NCI-H146 (cell line): ENCODE measurements around the gene CES4A.
"Not testable (repeated sequence)": the region's sequence is repeated elsewhere in the genome, so short reads cannot be mapped to it uniquely, and the experiment has no call there.

Experiments
- DNase-seq: peaks from one replicate; lab custom pipeline; 2025; lab: John Stamatoyannopoulos, UW

Gene CES4A

GRCh38 chr16:66956154-66956457 lies 32.3 kb upstream of the CES4A start:
- not testable (repeated sequence) for DNase-seq

- no peak for DNase-seq
These were observed 29.3 kb upstream of the CES4A start for GRCh38 chr16:66958857-66959703.

GRCh38 chr16:66959704-66960161 lies 28.7 kb upstream of the CES4A start:
- no peak for DNase-seq

- DNase-seq, result no peak
These were observed 28.1 kb upstream of the CES4A start for GRCh38 chr16:66960270-66960669.

GRCh38 chr16:66961065-66961744 lies 27.2 kb upstream of the CES4A start, which contains the start of gene CES3:
Gene CES3 (plus strand): TSS chr16:66961266. CDS start chr16:66961308, 42 bp downstream.
- DNase-seq, result peak; percentile 65

GRCh38 chr16:66961914-66962313 lies 26.5 kb upstream of the CES4A start:
- no peak for DNase-seq

GRCh38 chr16:66964049-66964448 lies 24.3 kb upstream of the CES4A start:
- no peak for DNase-seq

- DNase-seq, result no peak
These were observed 19.5 kb upstream of the CES4A start for GRCh38 chr16:66968847-66969246.

GRCh38 chr16:66970775-66971720 lies 17.3 kb upstream of the CES4A start:
- no peak for DNase-seq

- no peak for DNase-seq
These were observed 15.4 kb upstream of the CES4A start for GRCh38 chr16:66972983-66973382.

GRCh38 chr16:66973716-66974115 lies 14.7 kb upstream of the CES4A start:
- DNase-seq, result no peak

- peak; percentile 13 for DNase-seq
These were observed 14.0 kb upstream of the CES4A start for GRCh38 chr16:66974156-66974931.

- peak; percentile 23 for DNase-seq
These were observed 13.5 kb upstream of the CES4A start for GRCh38 chr16:66974932-66975246.

GRCh38 chr16:66975302-66975893 lies 13.0 kb upstream of the CES4A start:
- DNase-seq, result no peak

GRCh38 chr16:66976746-66977145 lies 11.6 kb upstream of the CES4A start:
- DNase-seq, result no peak

- DNase-seq, result peak; percentile 68
These were observed 10.9 kb upstream of the CES4A start for GRCh38 chr16:66977341-66978113.

- DNase-seq, result no peak
These were observed 9.2 kb upstream of the CES4A start for GRCh38 chr16:66979011-66979717.

GRCh38 chr16:66983033-66983432 lies 5.4 kb upstream of the CES4A start:
- no peak for DNase-seq

- DNase-seq, result no peak
These were observed 3.5 kb upstream of the CES4A start for GRCh38 chr16:66984892-66985311.

- DNase-seq, result no peak
These were observed 1.8 kb upstream of the CES4A start for GRCh38 chr16:66986559-66986958.
